H1 (cell line): Measurements from ENCODE around the gene IQCF5. TPM values are rescaled to one million over a fixed set of nuclear protein-coding genes. Genes with fewer than 3 reads are reported as not detected.

Experiments used
- CTCF ChIA-PET: fragments of 300-600 bp; sonication (Branson Sonifier 250); formaldehyde crosslinking; loops from one replicate; lab custom pipeline; 2021; ENCODE audit not compliant: partially characterized antibody; lab: Charles Lee
- POLR2A ChIA-PET: fragments of 300-600 bp; sonication (Branson Sonifier 250); formaldehyde crosslinking; loops from one replicate; lab custom pipeline; 2021; ENCODE audit warnings: inconsistent platforms; ENCODE audit not compliant: partially characterized antibody; lab: Charles Lee
- DNase-seq, 2 experiments: peaks; one replicate each; pipeline versions ENCODE4 v3.0.0 to v3.0.0-alpha.2; 2010 to 2022; ENCODE audit warnings: low spot score in 2 of 2, low read depth in 1 of 2, mixed read lengths in 1 of 2
- FAIRE-seq: peaks from 2 replicates; lab custom pipeline; 2011; peaks lifted over from hg19 to GRCh38; lab: Jason Lieb, UNC
- H2AFZ ChIP-seq: 2 replicates; pipeline ENCODE4 v1.8.1; 2012; ENCODE audit warnings: low read length, inconsistent platforms
- H2AK5ac ChIP-seq: 2 replicates; pipeline ENCODE4 v1.6.1; 2013; ENCODE audit warnings: low read depth, low read length
- H2BK120ac ChIP-seq: replicated peaks from 2 replicates; pipeline ENCODE3; 2013; ENCODE audit warnings: low read depth, low read length, inconsistent platforms
- H2BK12ac ChIP-seq: 2 replicates; pipeline ENCODE4 v1.6.1; 2013; ENCODE audit warnings: low read depth, low read length
- H2BK15ac ChIP-seq: 2 replicates; pipeline ENCODE4 v1.6.1; 2013; ENCODE audit warnings: low read length
- H2BK20ac ChIP-seq: 2 replicates; pipeline ENCODE4 v1.6.1; 2013; ENCODE audit warnings: low read length
- H2BK5ac ChIP-seq: 2 replicates; pipeline ENCODE4 v1.6.1; 2013; ENCODE audit warnings: low read depth, low read length
- H3K14ac ChIP-seq: 2 replicates; pipeline ENCODE4 v1.6.1; 2013; ENCODE audit warnings: inconsistent platforms; ENCODE audit not compliant: insufficient read length
- H3K18ac ChIP-seq: 2 replicates; pipeline ENCODE4 v1.6.1; 2013; ENCODE audit warnings: low read length; ENCODE audit errors: extremely low read depth
- H3K23ac ChIP-seq: 2 replicates; pipeline ENCODE4 v1.6.1; 2013; ENCODE audit warnings: inconsistent platforms; ENCODE audit not compliant: insufficient read length
- H3K23me2 ChIP-seq: 2 replicates; pipeline ENCODE4 v1.6.1; 2013; ENCODE audit warnings: low read depth, low read length
- H3K27ac ChIP-seq: 2 replicates; pipeline ENCODE4 v1.6.1; 2011; ENCODE audit warnings: low read depth, low read length, inconsistent platforms
- H3K27me3 ChIP-seq, 4 experiments: replicated peaks in 1 of 4; 1 replicate in 1 of 4; 2 replicates in 3 of 4; pipeline versions ENCODE4 v1.6.1 to v1.8.1; 2011 to 2013; ENCODE audit warnings: low read length in 3 of 4, mild to moderate bottlenecking in 3 of 4, inconsistent platforms in 2 of 4, mixed read lengths in 2 of 4, moderate library complexity in 1 of 4; ENCODE audit not compliant: control insufficient read depth in 3 of 4, insufficient read depth in 3 of 4; ENCODE audit errors: extremely low read depth in 1 of 4
- H3K36me3 ChIP-seq, 4 experiments: 2 replicates each; pipeline versions ENCODE4 v1.6.1 to v1.8.1; 2011 to 2013; ENCODE audit warnings: mild to moderate bottlenecking in 4 of 4, low read length in 3 of 4, moderate library complexity in 2 of 4, control low read depth in 1 of 4, inconsistent platforms in 1 of 4; ENCODE audit not compliant: insufficient read depth in 4 of 4, control insufficient read depth in 2 of 4
- H3K4ac ChIP-seq: replicated peaks from 2 replicates; pipeline ENCODE3; 2013; ENCODE audit warnings: low read length, low read depth, mixed read lengths, inconsistent platforms; ENCODE audit not compliant: insufficient read length
- H3K4me1 ChIP-seq, 4 experiments: replicated peaks in 1 of 4; 1 replicate in 1 of 4; 2 replicates in 3 of 4; pipeline versions ENCODE4 v1.6.1 to v1.8.1; 2011 to 2013; ENCODE audit warnings: low read length in 3 of 4, inconsistent platforms in 2 of 4, mixed read lengths in 1 of 4; ENCODE audit not compliant: insufficient read depth in 4 of 4, control insufficient read depth in 3 of 4
- H3K4me2 ChIP-seq, 2 experiments: 2 replicates each; pipeline versions ENCODE4 v1.6.1 to v1.8.1; 2011 to 2013; ENCODE audit warnings: low read depth in 2 of 2, low read length in 2 of 2, control low read depth in 1 of 2, inconsistent platforms in 1 of 2, mild to moderate bottlenecking in 1 of 2; ENCODE audit not compliant: insufficient read depth in 1 of 2
- H3K4me3 ChIP-seq, 4 experiments: fragments of 200-600, 300-600 bp in 1 of 4; sonication (generic), shearing (Covaris generic), sonication (Bioruptor Twin) in 1 of 4; 2 replicates each; pipeline versions ENCODE4 v1.5.1 to v1.8.1; 2011 to 2016; ENCODE audit warnings: low read length in 4 of 4, low read depth in 3 of 4, control low read depth in 2 of 4, inconsistent platforms in 2 of 4, mild to moderate bottlenecking in 2 of 4, mixed read lengths in 1 of 4, moderate library complexity in 1 of 4; ENCODE audit not compliant: insufficient read depth in 2 of 4; ENCODE audit errors: extremely low read depth in 1 of 4
- H3K56ac ChIP-seq: replicated peaks from 2 replicates; pipeline ENCODE3; 2013; ENCODE audit warnings: low read depth, mild to moderate bottlenecking, mixed read lengths, low read length, inconsistent platforms; ENCODE audit not compliant: insufficient read length
- H3K79me1 ChIP-seq: 2 replicates; pipeline ENCODE4 v1.6.1; 2013; ENCODE audit warnings: low read depth, low read length, control low read depth
- H3K79me2 ChIP-seq, 2 experiments: 2 replicates each; pipeline versions ENCODE4 v1.6.1 to v1.8.1; 2012 to 2013; ENCODE audit warnings: low read length in 2 of 2, mild to moderate bottlenecking in 2 of 2, inconsistent platforms in 1 of 2; ENCODE audit not compliant: insufficient read depth in 2 of 2, control insufficient read depth in 1 of 2
- H3K9ac ChIP-seq, 4 experiments: replicated peaks in 1 of 4; 1 replicate in 1 of 4; 2 replicates in 3 of 4; pipeline versions ENCODE4 v1.6.1 to v1.8.1; 2011 to 2013; ENCODE audit warnings: low read depth in 3 of 4, low read length in 3 of 4, control low read depth in 2 of 4, mild to moderate bottlenecking in 2 of 4, moderate library complexity in 2 of 4, inconsistent platforms in 1 of 4; ENCODE audit errors: extremely low read depth in 1 of 4
- H3K9me3 ChIP-seq, 2 experiments: 2 replicates each; pipeline versions ENCODE4 v1.6.1 to v1.8.1; 2012 to 2013; ENCODE audit warnings: mild to moderate bottlenecking in 2 of 2, moderate library complexity in 2 of 2, control low read depth in 1 of 2, inconsistent platforms in 1 of 2, low read depth in 1 of 2, low read length in 1 of 2, mixed read lengths in 1 of 2; ENCODE audit not compliant: insufficient read depth in 2 of 2
- H4K20me1 ChIP-seq, 2 experiments: replicated peaks in 1 of 2; 2 replicates each; pipeline versions ENCODE3 to v1.8.1; 2011 to 2013; ENCODE audit warnings: inconsistent platforms in 2 of 2, low read length in 2 of 2, mild to moderate bottlenecking in 1 of 2; ENCODE audit not compliant: insufficient read depth in 2 of 2, control insufficient read depth in 1 of 2
- H4K5ac ChIP-seq: 2 replicates; pipeline ENCODE4 v1.6.1; 2013; ENCODE audit warnings: low read length, low read depth, mixed read lengths, inconsistent platforms; ENCODE audit not compliant: insufficient read length
- H4K8ac ChIP-seq: 2 replicates; pipeline ENCODE4 v1.8.0; 2013; ENCODE audit warnings: mild to moderate bottlenecking, moderate library complexity, low read length, inconsistent platforms; ENCODE audit not compliant: insufficient read depth; ENCODE audit errors: extremely low read depth
- H4K91ac ChIP-seq: replicated peaks from 2 replicates; pipeline ENCODE3; 2013; ENCODE audit warnings: low read length, mixed read lengths, inconsistent platforms; ENCODE audit not compliant: insufficient read length
- CEBPB ChIP-seq: IDR thresholded peaks from 2 replicates; pipeline ENCODE4 v1.6.1; 2012; ENCODE audit warnings: low read depth, low read length
- GTF2F1 ChIP-seq: IDR thresholded peaks from 2 replicates; pipeline ENCODE4 v1.6.1; 2012; ENCODE audit warnings: low read depth, low read length, improper control_type of control experiment, borderline replicate concordance
- JUND ChIP-seq: IDR thresholded peaks from 2 replicates; pipeline ENCODE4 v1.6.1; 2011; ENCODE audit warnings: mild to moderate bottlenecking, improper control_type of control experiment, low read length
- RBBP5 ChIP-seq: IDR thresholded peaks from 2 replicates; pipeline ENCODE4 v1.7.1; 2012; ENCODE audit warnings: low read depth, mild to moderate bottlenecking, inconsistent platforms, low read length, moderate library complexity, borderline replicate concordance
- SIRT6 ChIP-seq: IDR thresholded peaks from one replicate; pipeline ENCODE4 v1.7.1; 2012; ENCODE audit warnings: low read length, inconsistent platforms
- ZNF274 ChIP-seq: IDR thresholded peaks from 2 replicates; pipeline ENCODE4 v1.7.0; 2012; ENCODE audit warnings: low read length, borderline replicate concordance; ENCODE audit errors: extremely low read depth
- WGBS, 2 experiments: shearing (Covaris generic) in 1 of 2; methylation state at CpG; one replicate each; pipeline versions ENCODE4 v1.1.6 to v1.1.7; 2013 to 2015; ENCODE audit warnings: low lambda C conversion rate in 2 of 2, mixed read lengths in 2 of 2, inconsistent platforms in 1 of 2, low coverage in 1 of 2, missing lambda C conversion rate in 1 of 2; ENCODE audit not compliant: insufficient replicate concordance in 2 of 2, insufficient coverage in 1 of 2, insufficient read length in 1 of 2; ENCODE audit errors: extremely low coverage in 1 of 2, missing lambda C conversion rate in 1 of 2; 5-methylcytosine and 5-hydroxymethylcytosine counted together
- polyA plus RNA-seq, 7 experiments: library from polyadenylated mRNA; depleted of rRNA in 3 of 7; stranded (reverse) in 5 of 7; unstranded in 2 of 7; fragments of >200 nt in 5 of 7; fragments of 200-250 nt in 2 of 7; gene quantifications; 1 replicate in 5 of 7; 2 replicates in 1 of 7; 4 replicates in 1 of 7; pipeline versions ENCODE4 v1.2.1 to v1.2.3, GENCODE V29; 2011 to 2013; ENCODE audit warnings: missing spikeins in 2 of 7, mixed read lengths in 2 of 7
- total RNA-seq: library from RNA; stranded (reverse); fragmentation: NEBNext Ultra II Directional; extraction: Animal tissue kit (Norgen Biotek cat#: 25700); gene quantifications from 2 replicates; pipeline ENCODE4 v1.2.1, GENCODE V29; 2021
- TF ChIP-seq, protein P1 (sequence below): IDR thresholded peaks from 2 replicates; pipeline ENCODE4 v1.6.1; 2011; ENCODE audit warnings: low read length, improper control_type of control experiment

The IQCF5 gene
- total and polyA plus RNA-seq, 2 of the 8 experiments (the other 6 are each of a cell fraction or from before 2014, with no cell fraction given) = not detected

DNA sequence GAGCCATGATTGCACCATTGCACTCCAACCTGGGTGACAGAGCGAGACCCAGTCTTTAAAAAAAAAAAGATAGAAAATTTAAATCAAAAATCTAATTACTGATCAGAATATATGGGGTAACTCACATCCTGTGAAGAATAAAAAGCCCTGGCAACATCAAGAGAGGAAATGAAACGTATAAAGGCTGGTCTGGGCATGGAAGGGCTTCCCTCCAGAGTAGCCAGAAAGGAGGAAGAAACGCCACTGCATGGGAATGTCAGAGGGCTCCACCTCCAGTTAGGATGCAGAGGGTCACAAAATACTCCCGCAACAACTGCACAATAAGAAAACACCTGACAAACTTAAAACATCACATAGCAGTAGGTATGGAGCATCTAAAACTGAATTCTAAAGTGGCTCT lies 32.6 kb upstream of the IQCF5 start:
- TF ChIP-seq, protein P1, sequence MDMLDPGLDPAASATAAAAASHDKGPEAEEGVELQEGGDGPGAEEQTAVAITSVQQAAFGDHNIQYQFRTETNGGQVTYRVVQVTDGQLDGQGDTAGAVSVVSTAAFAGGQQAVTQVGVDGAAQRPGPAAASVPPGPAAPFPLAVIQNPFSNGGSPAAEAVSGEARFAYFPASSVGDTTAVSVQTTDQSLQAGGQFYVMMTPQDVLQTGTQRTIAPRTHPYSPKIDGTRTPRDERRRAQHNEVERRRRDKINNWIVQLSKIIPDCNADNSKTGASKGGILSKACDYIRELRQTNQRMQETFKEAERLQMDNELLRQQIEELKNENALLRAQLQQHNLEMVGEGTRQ = no peak
- TF ChIP-seq GTF2F1 (no peak), RBBP5 (no peak), SIRT6 (no peak), CEBPB (no peak), ZNF274 (no peak), JUND (no peak)
- H3K9me3 ChIP-seq = no peaks in the 10 kb centered on the region; a peak in 1 of 4 replicates
- H3K79me2 ChIP-seq = no peaks in the 10 kb centered on the region; a peak in 1 of 4 replicates
- FAIRE-seq = no peak
- no peak overlapping the region for H3K4me2 ChIP-seq
- no peaks in the 10 kb centered on the region; the same call in 1 of the 2 replicates for H3K23me2 ChIP-seq
- H4K5ac ChIP-seq = no peak overlapping the region
- H3K4me3 ChIP-seq = no peak overlapping the region
- no peak overlapping the region for H3K18ac ChIP-seq
- no peaks in the 10 kb centered on the region for H4K20me1 ChIP-seq
- H3K9ac ChIP-seq = no peak overlapping the region
- H4K8ac ChIP-seq = no peak overlapping the region
- H2BK120ac ChIP-seq = no peak overlapping the region
- H3K14ac ChIP-seq = no peak overlapping the region
- no peaks in the 10 kb centered on the region for H3K79me1 ChIP-seq
- no peaks in the 10 kb centered on the region for H3K4me1 ChIP-seq
- 85% methylated on average over 4 of the region's 4 CpGs; no CpG with 5 or more reads in 1 of the 2 experiments for WGBS, 2 experiments
- H2BK5ac ChIP-seq = no peak overlapping the region
- ChIA-PET CTCF (interaction anchor here (1.1 kb wide), 1 partner anchor 467 kb away, joined by 5 read pairs; no protein-coding TSS in a partner anchor), POLR2A (no interaction called here)
- no peak overlapping the region for H2AK5ac ChIP-seq
- no peaks in the 10 kb centered on the region for H3K27me3 ChIP-seq
- no peaks in the 10 kb centered on the region for H3K36me3 ChIP-seq
- no peak overlapping the region for H3K4ac ChIP-seq
- no peak overlapping the region for H2BK12ac ChIP-seq
- no peak overlapping the region for H3K56ac ChIP-seq
- H2AFZ ChIP-seq = no peak overlapping the region
- no peak overlapping the region for H2BK15ac ChIP-seq
- H3K23ac ChIP-seq = no peak overlapping the region
- DNase-seq = no peak
- no peak overlapping the region for H2BK20ac ChIP-seq
- no peak overlapping the region for H3K27ac ChIP-seq
- H4K91ac ChIP-seq = no peak overlapping the region
